GM06990 (cell line): Measurements from ENCODE around the gene PALM3.
"Not testable (repeated sequence)": the region's sequence is repeated elsewhere in the genome, so short reads cannot be mapped to it uniquely, and the experiment has no call there.

ENCODE experiments used
- DNase-seq: peaks from one replicate; pipeline ENCODE4 v3.0.0-alpha.2; 2011; ENCODE audit not compliant: insufficient read length; ENCODE audit errors: extremely low read depth
- H3K27me3 ChIP-seq: replicated peaks from 2 replicates; pipeline ENCODE4 v1.6.0; 2011; ENCODE audit warnings: low read length; ENCODE audit not compliant: control insufficient read depth, insufficient read depth
- H3K36me3 ChIP-seq: 2 replicates; pipeline ENCODE4 v1.5.1; 2011; ENCODE audit warnings: low read length; ENCODE audit not compliant: control insufficient read depth, insufficient read depth
- H3K4me3 ChIP-seq: replicated peaks from 2 replicates; pipeline ENCODE4 v1.5.1; 2011; ENCODE audit warnings: low read depth, mild to moderate bottlenecking, control low read depth, low read length
- TF ChIP-seq, protein P1 (sequence below): IDR thresholded peaks from 2 replicates; pipeline ENCODE4 v1.5.1; 2011; ENCODE audit warnings: low read length, control low read depth, mild to moderate bottlenecking, inconsistent platforms; ENCODE audit not compliant: insufficient read depth, poor library complexity, severe bottlenecking

The PALM3 gene

DNA sequence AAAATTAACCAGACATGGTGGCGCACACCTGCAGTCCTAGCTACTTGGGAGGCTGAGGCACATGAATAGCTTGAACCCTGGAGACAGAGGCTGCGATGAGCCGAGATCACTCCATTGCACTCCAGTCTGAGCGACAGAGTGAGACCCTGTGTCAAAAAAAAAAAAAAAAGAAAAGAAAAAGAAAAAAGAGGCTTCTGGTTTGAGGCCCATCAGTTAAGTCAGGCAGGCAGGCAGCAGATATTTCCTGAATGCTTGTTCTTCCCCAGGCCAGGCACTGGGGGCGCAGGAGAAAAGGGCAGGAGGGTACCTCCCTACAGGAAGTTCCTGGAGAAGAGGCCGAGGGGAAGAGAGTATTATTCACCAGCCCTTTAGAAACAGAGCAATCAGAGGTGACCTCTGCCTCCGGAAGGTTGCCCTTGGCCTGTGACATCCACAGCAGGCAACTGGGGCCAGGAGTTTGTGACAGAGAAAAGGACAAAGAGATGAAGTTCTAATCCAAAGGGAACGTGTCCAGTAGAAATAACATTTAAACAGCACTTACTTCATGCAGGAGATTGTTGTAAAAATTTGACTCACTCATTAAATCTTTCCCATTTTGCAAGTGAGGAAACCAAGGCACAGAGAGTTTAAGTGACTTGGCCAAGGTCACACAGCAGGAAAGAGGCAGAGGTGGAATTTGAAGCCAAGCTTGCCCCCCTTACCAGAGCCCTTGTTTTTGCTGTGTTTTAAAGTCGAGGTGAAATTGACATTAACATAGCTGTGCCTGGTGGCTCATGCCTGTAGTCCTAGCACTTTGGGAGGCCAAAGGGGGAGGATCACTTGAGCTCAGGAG lies 38.3 kb downstream of the PALM3 start:
- H3K4me3 ChIP-seq = no peak overlapping the region
- no peak for DNase-seq
- H3K27me3 ChIP-seq = no peaks in the 10 kb centered on the region
- H3K36me3 ChIP-seq = no peaks in the 10 kb centered on the region
- TF ChIP-seq, protein P1, sequence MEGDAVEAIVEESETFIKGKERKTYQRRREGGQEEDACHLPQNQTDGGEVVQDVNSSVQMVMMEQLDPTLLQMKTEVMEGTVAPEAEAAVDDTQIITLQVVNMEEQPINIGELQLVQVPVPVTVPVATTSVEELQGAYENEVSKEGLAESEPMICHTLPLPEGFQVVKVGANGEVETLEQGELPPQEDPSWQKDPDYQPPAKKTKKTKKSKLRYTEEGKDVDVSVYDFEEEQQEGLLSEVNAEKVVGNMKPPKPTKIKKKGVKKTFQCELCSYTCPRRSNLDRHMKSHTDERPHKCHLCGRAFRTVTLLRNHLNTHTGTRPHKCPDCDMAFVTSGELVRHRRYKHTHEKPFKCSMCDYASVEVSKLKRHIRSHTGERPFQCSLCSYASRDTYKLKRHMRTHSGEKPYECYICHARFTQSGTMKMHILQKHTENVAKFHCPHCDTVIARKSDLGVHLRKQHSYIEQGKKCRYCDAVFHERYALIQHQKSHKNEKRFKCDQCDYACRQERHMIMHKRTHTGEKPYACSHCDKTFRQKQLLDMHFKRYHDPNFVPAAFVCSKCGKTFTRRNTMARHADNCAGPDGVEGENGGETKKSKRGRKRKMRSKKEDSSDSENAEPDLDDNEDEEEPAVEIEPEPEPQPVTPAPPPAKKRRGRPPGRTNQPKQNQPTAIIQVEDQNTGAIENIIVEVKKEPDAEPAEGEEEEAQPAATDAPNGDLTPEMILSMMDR = peak; percentile 51

DNA sequence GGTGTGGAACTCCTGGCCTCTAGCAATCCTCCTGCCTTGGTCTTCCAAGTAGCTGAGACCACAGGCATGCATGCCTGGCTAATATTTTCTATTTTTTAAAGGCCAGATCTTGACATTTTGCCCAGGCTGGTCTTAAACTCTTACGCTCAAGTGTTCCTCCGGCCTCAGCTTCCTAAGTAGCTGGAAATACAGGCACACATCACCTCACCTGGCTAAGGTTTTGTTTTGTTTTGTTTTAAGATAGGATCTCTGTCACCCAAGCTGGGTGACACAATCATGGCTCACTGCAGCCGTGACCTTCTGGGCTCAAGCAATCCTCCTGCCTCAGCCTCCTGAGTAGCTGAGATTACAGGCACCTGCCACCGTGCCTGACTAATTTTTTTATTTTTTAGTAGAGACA lies 39.4 kb downstream of the PALM3 start:
- TF ChIP-seq, protein P1 = no peak
- H3K27me3 ChIP-seq = no peaks in the 10 kb centered on the region
- no peaks in the 10 kb centered on the region for H3K36me3 ChIP-seq
- DNase-seq = no peak
- H3K4me3 ChIP-seq = no peak overlapping the region

- TF ChIP-seq, protein P1 = no peak
- H3K27me3 ChIP-seq = no peaks in the 10 kb centered on the region
- no peak overlapping the region for H3K4me3 ChIP-seq
- no peak for DNase-seq
- no peaks in the 10 kb centered on the region for H3K36me3 ChIP-seq
Observed at GRCh38 chr19:14021474-14021873, 40.4 kb downstream of the PALM3 start.

- DNase-seq, H3K27me3 ChIP-seq, H3K36me3 ChIP-seq, H3K4me3 ChIP-seq: not testable (repeated sequence)
Observed at GRCh38 chr19:14019739-14020138, 42.1 kb downstream of the PALM3 start.

- no peaks in the 10 kb centered on the region for H3K36me3 ChIP-seq
- H3K4me3 ChIP-seq = no peak overlapping the region; the same call in 1 of the 2 replicates
- TF ChIP-seq, protein P1 = no peak
- H3K27me3 ChIP-seq = no peaks in the 10 kb centered on the region
- no peak for DNase-seq
Observed at GRCh38 chr19:14019100-14019499, 42.8 kb downstream of the PALM3 start.

GRCh38 chr19:14015524-14016035 lies 46.3 kb downstream of the PALM3 start:
- peak; percentile 73 for DNase-seq

More at GRCh38 chr19:14015524-14016035, 46.3 kb downstream of the PALM3 start:
- Histone ChIP-seq H3K4me3 (peak overlapping the region; percentile 37; the same call in 1 of the 2 replicates), H3K36me3 (no peaks in the 10 kb centered on the region), H3K27me3 (no peaks in the 10 kb centered on the region)
- TF ChIP-seq, protein P1 = no peak
